ENCODE data around the gene RING1.

DNA sequence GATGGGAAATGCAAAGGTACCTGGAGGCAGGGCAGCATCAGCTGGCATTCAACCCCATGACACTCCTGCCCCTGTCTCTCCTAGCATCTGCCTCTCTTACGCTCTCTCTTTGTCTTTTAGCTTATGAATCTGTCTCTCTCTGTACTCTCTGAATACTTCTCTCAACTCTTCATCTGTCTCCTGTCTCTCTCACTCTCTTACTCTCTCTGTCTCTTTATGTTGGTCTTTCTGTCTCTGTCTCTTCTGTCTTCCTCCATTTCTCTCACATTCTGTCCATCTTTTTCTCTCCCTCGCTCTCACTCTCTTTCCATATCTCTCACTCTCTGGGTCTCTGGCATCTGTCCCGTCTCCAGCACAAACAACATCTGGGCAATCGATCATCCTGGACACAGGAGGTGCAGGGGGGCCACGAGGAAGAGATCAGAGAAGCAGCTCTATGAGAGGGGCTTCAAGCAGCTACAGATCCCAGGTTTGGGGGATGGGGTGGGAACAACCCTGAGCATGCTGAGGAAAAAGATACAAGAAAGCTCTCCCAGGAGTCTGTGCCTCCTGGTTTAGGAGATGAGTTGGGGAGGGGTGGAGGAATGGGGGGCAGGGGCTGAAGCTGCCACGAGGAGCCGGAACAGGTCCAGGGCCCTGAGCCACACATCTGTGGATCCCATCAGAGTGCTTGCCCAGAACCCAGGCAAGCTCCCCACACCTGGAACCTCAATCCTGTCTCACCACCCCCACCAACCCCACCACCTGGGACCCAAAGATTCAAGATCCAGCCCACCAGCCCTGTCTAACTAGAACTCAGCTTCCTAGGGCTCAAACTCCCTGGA, 18.5 kb upstream of the RING1 start:
- TF ChIP-seq, protein P1, sequence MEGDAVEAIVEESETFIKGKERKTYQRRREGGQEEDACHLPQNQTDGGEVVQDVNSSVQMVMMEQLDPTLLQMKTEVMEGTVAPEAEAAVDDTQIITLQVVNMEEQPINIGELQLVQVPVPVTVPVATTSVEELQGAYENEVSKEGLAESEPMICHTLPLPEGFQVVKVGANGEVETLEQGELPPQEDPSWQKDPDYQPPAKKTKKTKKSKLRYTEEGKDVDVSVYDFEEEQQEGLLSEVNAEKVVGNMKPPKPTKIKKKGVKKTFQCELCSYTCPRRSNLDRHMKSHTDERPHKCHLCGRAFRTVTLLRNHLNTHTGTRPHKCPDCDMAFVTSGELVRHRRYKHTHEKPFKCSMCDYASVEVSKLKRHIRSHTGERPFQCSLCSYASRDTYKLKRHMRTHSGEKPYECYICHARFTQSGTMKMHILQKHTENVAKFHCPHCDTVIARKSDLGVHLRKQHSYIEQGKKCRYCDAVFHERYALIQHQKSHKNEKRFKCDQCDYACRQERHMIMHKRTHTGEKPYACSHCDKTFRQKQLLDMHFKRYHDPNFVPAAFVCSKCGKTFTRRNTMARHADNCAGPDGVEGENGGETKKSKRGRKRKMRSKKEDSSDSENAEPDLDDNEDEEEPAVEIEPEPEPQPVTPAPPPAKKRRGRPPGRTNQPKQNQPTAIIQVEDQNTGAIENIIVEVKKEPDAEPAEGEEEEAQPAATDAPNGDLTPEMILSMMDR (IDR thresholded peaks at IDR 0.05; ENCODE audit: insufficient read depth, low read length): no peak
- no peak for TF ChIP-seq POLR2AphosphoS5 (IDR thresholded peaks at IDR 0.05; ENCODE audit: low read depth)

Data from HL-60 (cell line).